Right kidney (tissue), 1 donor: ENCODE data around the gene ACSS1.

ENCODE experiments used
- DNase-seq: peaks from one replicate; pipeline ENCODE4 v3.0.0-alpha.2; 2016

ACSS1 gene

GRCh38 chr20:24979036-24979960 lies 78.6 kb downstream of the ACSS1 start:
- DNase-seq: no peak

DNA sequence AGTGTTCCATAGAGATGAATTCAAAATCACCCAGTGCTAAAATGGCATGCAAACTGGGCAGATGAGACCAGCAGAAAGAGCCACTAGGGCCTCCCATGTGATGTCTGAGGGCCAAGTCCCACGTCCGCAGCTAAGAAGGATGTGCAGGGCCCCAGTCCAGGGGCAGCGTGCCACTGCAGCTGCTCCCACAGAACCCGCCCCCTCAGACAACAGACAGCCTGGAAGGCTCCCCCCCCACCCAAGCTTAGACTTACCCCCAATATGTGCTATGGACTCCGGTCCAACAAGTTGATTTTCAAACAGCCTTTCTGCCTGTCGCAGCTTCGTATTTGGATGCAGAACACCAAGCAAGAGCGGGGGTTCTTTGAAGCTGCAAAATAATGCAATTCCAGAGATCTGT lies 79.4 kb downstream of the ACSS1 start:
- no peak for DNase-seq

DNA sequence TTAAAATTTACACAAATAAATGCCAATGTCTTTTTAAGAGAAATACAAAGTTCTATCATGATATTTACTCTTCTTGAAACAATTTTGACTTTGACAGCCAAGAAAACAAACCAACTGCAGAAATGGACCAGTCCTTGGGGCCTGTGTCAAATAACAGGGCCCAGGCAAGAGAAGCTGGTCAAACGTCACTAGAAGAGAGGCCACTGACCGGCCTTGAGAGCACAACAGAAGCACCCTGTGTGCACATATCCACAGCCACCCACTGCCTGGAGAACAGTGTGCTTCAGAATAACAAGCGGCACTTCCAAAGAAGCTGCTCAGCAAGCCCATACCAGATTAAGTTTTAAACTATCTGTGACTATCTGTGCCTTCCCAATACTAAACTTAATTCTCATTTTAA lies 80.1 kb downstream of the ACSS1 start:
- no peak for DNase-seq

- DNase-seq: no peak
Measured at GRCh38 chr20:24977336-24977735, 80.6 kb downstream of the ACSS1 start.

DNA sequence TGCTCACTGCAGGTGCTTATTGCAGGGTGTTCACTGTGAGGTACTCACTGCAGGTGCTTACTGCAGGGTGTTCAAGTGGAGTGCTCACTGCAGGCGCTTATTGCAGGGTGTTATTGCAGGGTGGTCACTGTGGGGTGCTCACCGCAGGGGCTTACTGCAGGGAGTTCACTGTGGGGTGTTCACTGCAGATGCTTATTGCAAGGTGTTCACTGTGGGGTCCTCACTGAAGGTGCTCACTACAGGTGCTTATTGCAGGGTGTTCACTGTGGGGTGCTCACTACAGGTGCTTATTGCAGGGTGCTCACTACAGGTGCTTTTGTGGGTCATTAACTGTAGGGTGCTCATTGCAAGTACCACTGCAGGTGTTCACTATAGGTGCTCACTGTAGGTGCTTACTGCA lies 85.6 kb downstream of the ACSS1 start:
- DNase-seq: no peak

- no peak for DNase-seq
Measured at GRCh38 chr20:24971376-24972101, 86.4 kb downstream of the ACSS1 start.

DNA sequence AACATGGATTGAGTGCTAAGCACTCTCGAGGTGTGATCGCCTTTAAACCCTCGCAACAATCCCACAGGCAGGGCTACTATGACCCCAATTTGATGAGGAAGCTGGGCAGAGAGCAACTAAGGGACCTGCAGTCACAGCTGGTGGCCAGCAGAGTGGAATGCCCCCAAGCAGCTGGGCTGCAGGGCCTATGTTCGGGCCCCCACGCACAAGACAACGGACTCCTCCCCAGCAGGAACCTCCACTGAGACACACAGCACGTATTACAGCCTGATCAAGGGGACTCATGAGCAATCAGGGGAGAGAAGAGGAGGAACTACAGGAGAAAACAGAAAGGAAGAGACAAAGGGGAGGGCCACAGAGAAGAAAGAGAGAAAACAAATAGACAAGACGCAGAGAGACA lies 87.2 kb downstream of the ACSS1 start:
- no peak for DNase-seq

DNA sequence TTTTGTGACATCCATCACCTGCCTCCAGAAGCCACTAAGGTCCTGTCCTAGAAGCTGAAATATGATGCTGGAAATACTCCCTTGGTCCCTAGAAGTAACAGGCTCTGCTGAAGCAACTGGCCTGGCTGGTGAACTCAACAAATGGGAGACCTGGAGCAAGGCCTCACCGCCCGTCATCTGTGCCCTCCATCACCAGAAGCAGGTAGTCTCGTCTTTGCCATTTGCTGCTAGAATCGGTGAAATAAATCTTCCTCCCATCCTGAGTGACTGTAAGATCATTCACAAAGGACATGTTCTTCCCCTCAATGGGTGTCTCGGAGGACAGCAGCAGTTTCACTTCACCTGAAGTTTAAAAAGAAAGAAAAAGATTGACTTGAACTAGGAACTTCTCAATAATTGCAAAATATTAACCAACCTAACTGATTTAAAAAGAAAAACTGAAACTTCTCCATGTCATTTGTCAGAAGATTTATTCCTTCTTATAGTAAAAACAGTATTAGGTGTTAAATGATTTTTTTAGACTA lies 87.8 kb downstream of the ACSS1 start:
- DNase-seq: no peak

GRCh38 chr20:24969186-24970029 lies 88.5 kb downstream of the ACSS1 start:
- DNase-seq: no peak

DNA sequence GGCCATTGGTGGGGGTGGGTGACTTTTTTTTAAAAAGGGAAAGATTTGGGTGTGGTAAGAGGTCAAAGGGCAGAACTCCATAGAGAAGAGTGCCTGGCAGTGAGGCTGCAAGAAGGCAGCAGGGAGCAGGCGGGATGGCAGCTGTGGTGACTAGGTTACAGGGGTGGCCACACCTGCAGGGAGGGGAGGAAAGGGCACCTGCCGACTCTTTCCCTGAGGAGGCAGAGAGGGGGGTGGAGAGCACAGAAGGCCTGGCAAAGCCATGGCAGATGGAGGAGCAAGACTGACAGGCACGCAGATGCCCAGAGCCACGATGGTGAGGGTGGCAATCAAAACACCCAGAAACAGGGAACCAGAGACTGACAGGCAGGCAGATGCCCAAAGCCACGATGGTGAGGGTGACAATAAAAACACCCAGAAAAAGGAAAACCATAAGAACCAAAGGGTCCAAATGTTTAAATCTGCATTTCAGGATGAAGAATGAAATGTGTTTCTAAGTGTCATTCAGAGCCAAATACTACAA lies 89.6 kb downstream of the ACSS1 start:
- no peak for DNase-seq

DNA sequence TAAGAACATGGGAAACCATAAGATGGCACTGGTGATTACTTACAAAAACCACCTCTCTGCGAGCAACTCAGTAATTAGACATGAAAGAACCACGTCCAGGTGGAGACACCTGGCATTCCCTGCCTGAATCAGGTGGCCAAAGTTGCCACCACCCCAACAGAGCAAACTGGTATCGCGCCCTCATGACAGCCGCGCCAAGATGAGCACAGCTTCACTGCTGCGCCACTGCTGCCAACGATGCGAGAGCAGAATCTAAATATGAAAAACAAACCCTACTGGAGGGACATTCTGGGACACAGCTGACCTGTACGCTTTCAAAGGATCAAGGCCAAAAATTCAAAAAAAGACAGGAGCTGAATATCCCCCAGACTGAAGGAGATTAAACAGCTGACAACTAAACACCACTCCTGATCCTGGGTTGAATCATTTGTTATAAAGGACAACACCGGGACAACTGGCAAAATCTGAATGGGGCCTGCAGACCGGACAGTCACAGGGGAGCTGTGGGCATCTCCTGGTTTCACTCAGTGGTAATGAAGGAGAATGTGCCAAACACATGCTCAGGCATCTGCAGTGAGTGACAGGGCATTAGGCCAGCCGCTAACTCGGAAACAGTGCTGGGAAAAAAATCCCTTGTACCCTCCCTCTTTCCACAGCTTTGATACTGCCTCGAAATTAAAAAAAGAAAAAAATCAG lies 91.5 kb downstream of the ACSS1 start:
- DNase-seq: no peak

DNA sequence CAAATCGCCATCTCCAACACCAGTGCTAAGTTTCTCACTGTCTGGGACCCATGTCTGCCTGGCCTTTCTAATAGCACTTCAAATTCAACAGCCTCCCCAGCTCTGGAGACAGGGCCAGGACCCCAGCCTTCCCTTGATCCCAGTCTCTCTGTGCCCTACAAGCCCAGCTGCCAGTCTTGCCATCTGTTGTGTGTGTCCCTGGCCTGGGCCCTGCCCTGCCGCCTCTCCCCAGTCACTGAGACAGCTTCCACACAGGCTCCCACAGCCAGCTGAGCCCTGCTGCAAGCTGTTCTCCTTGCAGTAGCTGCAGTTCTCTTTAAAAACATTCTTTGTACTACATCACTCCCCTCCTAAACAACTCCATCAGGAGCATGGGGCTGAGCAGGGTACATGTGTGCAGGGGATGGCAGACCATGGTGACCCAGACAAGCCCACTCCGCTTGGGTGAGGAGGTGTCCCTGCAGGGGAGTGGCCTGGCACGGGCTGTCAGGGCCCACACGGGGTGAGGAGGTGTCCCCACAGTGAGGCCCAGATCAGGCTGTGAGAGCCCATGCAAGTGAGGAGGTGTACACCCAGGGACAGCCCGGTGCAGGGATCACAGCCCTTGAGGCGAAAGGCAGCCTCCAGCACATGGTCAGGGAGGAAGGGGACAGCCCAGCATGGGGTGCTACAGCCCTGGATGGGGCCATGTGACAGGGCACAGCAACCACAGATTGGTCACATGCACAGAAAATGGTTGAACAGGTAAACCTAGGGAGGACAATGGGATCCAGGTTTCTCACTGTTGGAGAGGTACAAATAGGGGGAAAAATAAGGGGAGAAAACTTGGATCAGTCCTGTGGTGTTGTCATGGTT lies 92.6 kb downstream of the ACSS1 start:
- no peak for DNase-seq

- DNase-seq: no peak
Measured at GRCh38 chr20:24964506-24964840, 93.5 kb downstream of the ACSS1 start.

GRCh38 chr20:24963672-24964505 lies 94.0 kb downstream of the ACSS1 start:
- no peak for DNase-seq

DNA sequence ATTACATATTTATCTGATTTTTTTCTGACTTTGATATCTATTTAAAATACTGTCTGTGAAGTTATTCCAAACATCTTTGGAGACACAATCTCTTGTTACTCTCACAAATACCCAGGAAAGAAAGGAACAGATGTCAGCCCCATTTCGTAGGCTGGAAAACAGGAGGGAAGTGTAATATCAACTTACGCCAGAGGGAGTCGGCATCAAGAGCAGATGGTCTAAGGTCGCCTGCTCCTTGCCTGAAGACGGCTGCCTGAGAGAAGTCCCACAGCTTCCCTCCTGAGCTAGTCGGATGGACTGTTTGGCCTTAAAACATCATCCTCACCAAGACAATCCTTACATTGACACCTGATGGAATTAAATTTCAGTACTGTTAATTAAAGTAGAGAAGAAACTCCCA lies 95.4 kb downstream of the ACSS1 start:
- DNase-seq: no peak

DNA sequence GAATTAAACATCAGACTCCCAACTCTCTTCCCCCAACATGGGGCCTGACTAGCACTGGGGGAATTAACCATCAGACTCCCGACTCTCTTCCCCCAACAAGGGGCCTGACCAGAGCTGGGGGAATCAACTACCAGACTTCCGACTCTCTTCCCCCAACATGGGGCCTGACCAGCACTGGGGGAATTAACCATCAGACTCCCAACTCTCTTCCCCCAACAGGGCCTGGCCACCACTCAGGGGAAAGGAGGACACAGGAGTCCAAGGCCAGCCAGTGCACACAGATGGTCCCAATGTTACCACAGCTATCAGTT lies 95.8 kb downstream of the ACSS1 start:
- no peak for DNase-seq

- no peak for DNase-seq
Measured at GRCh38 chr20:24961384-24962181, 96.4 kb downstream of the ACSS1 start.

- no peak for DNase-seq
Measured at GRCh38 chr20:24960861-24961260, 97.1 kb downstream of the ACSS1 start.

GRCh38 chr20:24960302-24960801 lies 97.6 kb downstream of the ACSS1 start:
- no peak for DNase-seq
